ENCODE results near the gene TERT.

Gene TERT

GRCh38 chr5:1203311-1203967, 91.4 kb downstream of the TERT start:
- peaks cover 0 to 35% of the 10 kb centered on the region in 2 donors for H3K27me3 ChIP-seq (ENCODE audit: control insufficient read depth in 1 of 2, insufficient read depth in 2 of 2, low read length in 2 of 2)
- no peak overlapping the region for H3K9ac ChIP-seq (ENCODE audit: low read length)
- H3K9me3 ChIP-seq (ENCODE audit: low read length) = no peaks in the 10 kb centered on the region
- H3K27ac ChIP-seq (ENCODE audit: low read depth, low read length) = no peak overlapping the region
- H3K36me3 ChIP-seq (ENCODE audit: insufficient read depth, low read length) = no peaks in the 10 kb centered on the region
- H3K4me3 ChIP-seq (ENCODE audit: low read depth in 1 of 2, low read length in 2 of 2) = no peak overlapping the region
- H3K4me1 ChIP-seq (ENCODE audit: insufficient read depth, low read length) = no peaks in the 10 kb centered on the region

Measured in muscle layer of colon (tissue), 2 donors.